Measurements from ENCODE around the gene PSMD7. TPM values are rescaled to one million over a fixed set of nuclear protein-coding genes. Genes with fewer than 3 reads are reported as not detected.
"Not testable (repeated sequence)": the region's sequence is repeated elsewhere in the genome, so short reads cannot be mapped to it uniquely, and the experiment has no call there.

The PSMD7 gene
- total and polyA plus RNA-seq, 10 of the 15 experiments (the other 5 are each of a cell fraction or from before 2014, with no cell fraction given), result 64.3 to 199 (median 100) TPM

DNA sequence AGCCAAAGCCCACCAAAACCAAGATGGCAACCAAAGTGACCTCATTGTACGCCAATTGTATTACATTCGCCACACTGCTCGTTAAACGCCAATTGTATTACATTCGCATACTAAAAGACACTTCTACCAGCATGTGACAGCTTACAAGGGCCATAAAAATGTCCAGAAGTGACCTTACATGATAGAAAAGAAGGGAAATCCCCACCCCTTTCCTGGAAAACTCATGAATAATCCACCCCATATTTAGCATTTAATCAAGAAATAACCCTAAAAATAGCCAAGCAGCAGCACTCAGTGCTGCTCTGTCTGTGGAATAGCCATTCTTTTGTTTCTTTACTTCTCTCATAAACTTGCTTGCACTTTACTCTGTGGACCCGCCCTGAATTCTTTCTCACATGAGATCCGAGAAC, 25.7 kb downstream of the PSMD7 start (continued):
- no peak for TF ChIP-seq KLF5 (IDR thresholded peaks at IDR 0.05; ENCODE audit: partially characterized antibody)

DNA sequence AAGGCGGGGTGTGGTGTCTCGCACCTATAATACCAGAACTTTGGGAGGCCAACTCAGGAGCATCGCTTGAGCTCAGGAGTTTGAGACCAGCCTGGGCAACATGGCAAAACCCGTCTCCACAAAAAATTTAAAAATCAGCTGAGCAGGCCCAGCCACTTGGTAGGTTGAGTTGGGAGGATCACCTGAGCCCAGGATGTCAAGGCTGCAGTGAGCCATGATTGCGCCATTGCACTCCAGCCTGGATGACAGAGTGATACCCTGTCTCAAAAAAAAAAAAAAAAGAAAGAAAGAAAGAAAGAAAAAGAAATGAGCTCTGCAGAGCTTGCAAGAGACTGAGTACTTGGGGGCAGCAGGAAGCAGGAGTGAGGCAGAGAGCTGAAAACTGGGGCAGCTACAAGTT, 28.2 kb downstream of the PSMD7 start:
- BruUV-seq (replicated peaks); in situ Hi-C loops (cut with MboI); SMC1A ChIA-PET (ENCODE audit: uncharacterized antibody, unreplicated experiment); H2AFZ ChIP-seq (ENCODE audit: control insufficient read depth, low read depth, low read length); H3K4me3 ChIP-seq; intact Hi-C loops (cut with micrococcal nuclease; ENCODE audit: unreplicated experiment); H3K9ac ChIP-seq (ENCODE audit: control insufficient read depth, insufficient read depth, low read length); FAIRE-seq; ATAC-seq; H4K20me1 ChIP-seq (ENCODE audit: control insufficient read depth, insufficient read depth); H3K27ac ChIP-seq (ENCODE audit: control insufficient read depth, insufficient read depth); H3K79me2 ChIP-seq (ENCODE audit: control insufficient read depth, insufficient read depth, low read length); DNase-seq (ENCODE audit: low read depth, low spot score); H3K9me3 ChIP-seq (replicated peaks; ENCODE audit: control insufficient read depth, insufficient read depth, low read length); H3K4me1 ChIP-seq (ENCODE audit: control insufficient read depth, insufficient read depth, low read length); POLR2A ChIA-PET; H3K36me3 ChIP-seq (ENCODE audit: control insufficient read depth in 2 of 2, insufficient read depth in 2 of 2, low read length in 1 of 2); RAD21 ChIA-PET (ENCODE audit: unreplicated experiment); H3K4me2 ChIP-seq (ENCODE audit: control insufficient read depth, insufficient read depth); H3K27me3 ChIP-seq (replicated peaks in 1 of 2; ENCODE audit: control insufficient read depth in 2 of 2, insufficient read depth in 2 of 2, low read length in 1 of 2); CTCF ChIA-PET: not testable (repeated sequence)
- WGBS (ENCODE audit: insufficient coverage, insufficient replicate concordance, low lambda C conversion rate, missing lambda C conversion rate), result 94% methylated on average over 4 of the region's 5 CpGs

DNA sequence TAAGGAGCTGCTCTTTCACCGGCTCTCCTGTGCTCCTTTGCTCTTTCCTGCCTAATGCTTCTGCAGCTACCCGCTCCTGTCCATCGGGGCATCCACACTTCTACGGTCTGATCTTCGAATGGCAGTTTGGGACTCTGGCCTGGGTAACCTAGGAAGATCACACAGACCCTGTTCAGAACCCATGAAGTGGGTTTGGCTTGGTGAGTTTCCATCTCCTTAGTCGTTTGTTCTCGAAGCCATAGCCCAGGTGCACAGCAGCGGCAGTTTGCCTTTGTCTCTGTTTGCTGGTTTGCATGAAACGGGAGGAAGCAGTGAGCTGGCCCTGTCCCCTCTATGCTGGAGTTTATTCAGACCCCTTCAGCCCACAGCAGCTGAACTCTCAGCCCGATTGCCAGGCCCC, 29.0 kb downstream of the PSMD7 start:
- Histone ChIP-seq H3K27me3 (replicated peaks in 1 of 2; ENCODE audit: control insufficient read depth in 2 of 2, insufficient read depth in 2 of 2, low read length in 1 of 2) (no peaks in the 10 kb centered on the region), H3K36me3 (ENCODE audit: control insufficient read depth in 2 of 2, insufficient read depth in 2 of 2, low read length in 1 of 2) (peaks cover 0 to 4% of the 10 kb centered on the region in 2 experiments; a peak in 2 of 4 replicates), H3K27ac (ENCODE audit: control insufficient read depth, insufficient read depth) (no peak overlapping the region), H3K9me3 (replicated peaks; ENCODE audit: control insufficient read depth, insufficient read depth, low read length) (no peaks in the 10 kb centered on the region), H3K4me2 (ENCODE audit: control insufficient read depth, insufficient read depth) (no peak overlapping the region), H3K79me2 (ENCODE audit: control insufficient read depth, insufficient read depth, low read length) (no peaks in the 10 kb centered on the region), H3K9ac (ENCODE audit: control insufficient read depth, insufficient read depth, low read length) (no peak overlapping the region), H2AFZ (ENCODE audit: control insufficient read depth, low read depth, low read length) (no peak overlapping the region), H4K20me1 (ENCODE audit: control insufficient read depth, insufficient read depth) (no peaks in the 10 kb centered on the region), H3K4me3 (no peak overlapping the region), H3K4me1 (ENCODE audit: control insufficient read depth, insufficient read depth, low read length) (no peaks in the 10 kb centered on the region)
- DNase-seq (ENCODE audit: low read depth, low spot score) (no peak), ATAC-seq (no peak), FAIRE-seq (no peak)
- BruUV-seq (replicated peaks), result TSS peak; percentile 53
- ChIA-PET RAD21 (ENCODE audit: unreplicated experiment) (no interaction called here), SMC1A (ENCODE audit: uncharacterized antibody, unreplicated experiment) (no interaction called here), CTCF (no interaction called here), POLR2A (no interaction called here)
- intact Hi-C loops (cut with micrococcal nuclease; ENCODE audit: unreplicated experiment), result no loop called here
- in situ Hi-C loops (cut with MboI), result no loop called here
- WGBS (ENCODE audit: insufficient coverage, insufficient replicate concordance, low lambda C conversion rate, missing lambda C conversion rate), result 90% methylated on average over 10 of the region's 10 CpGs
- TF ChIP-seq RAD21 (IDR thresholded peaks at IDR 0.05; ENCODE audit: insufficient read depth, low read depth, low read length), result no peak
- TF ChIP-seq RCOR1 (conservative IDR thresholded peaks at IDR 0.05; ENCODE audit: low read depth, low read length), result no peak
- TF ChIP-seq POLR2A (IDR thresholded peaks at IDR 0.05; ENCODE audit: low read depth, low read length), result no peak
- TF ChIP-seq USF2 (IDR thresholded peaks at IDR 0.05; ENCODE audit: borderline replicate concordance, low read depth, low read length), result no peak
- TF ChIP-seq ZSCAN29 (IDR thresholded peaks at IDR 0.05), result no peak
- TF ChIP-seq E4F1 (IDR thresholded peaks at IDR 0.05; ENCODE audit: borderline replicate concordance, partially characterized antibody), result no peak

DNA sequence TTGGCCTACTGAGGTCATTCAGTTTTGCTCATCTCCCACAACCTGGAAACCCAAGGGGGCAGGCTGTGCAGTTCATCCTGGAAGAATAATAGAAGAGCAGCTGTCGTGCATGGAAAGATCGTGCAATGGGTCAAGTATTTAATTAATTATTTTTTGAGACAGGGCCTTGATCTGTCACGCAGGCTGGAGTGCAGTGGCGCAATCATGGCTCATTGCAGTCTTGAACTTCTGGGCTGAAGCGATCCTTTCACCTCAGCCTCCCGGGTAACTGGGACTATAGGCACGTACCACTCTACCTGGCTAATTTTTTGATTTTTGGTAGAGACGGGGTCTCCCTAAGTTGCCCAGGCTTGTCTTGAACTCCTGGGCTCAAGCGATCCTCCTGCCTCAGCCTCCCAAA, 31.7 kb downstream of the PSMD7 start:
- H3K9me3 ChIP-seq (replicated peaks; ENCODE audit: control insufficient read depth, insufficient read depth, low read length); H3K79me2 ChIP-seq (ENCODE audit: control insufficient read depth, insufficient read depth, low read length); H3K36me3 ChIP-seq (ENCODE audit: control insufficient read depth in 2 of 2, insufficient read depth in 2 of 2, low read length in 1 of 2); SMC1A ChIA-PET (ENCODE audit: uncharacterized antibody, unreplicated experiment); H4K20me1 ChIP-seq (ENCODE audit: control insufficient read depth, insufficient read depth); H3K4me3 ChIP-seq; CTCF ChIA-PET; H3K4me2 ChIP-seq (ENCODE audit: control insufficient read depth, insufficient read depth); FAIRE-seq; H2AFZ ChIP-seq (ENCODE audit: control insufficient read depth, low read depth, low read length); POLR2A ChIA-PET; intact Hi-C loops (cut with micrococcal nuclease; ENCODE audit: unreplicated experiment); DNase-seq (ENCODE audit: low read depth, low spot score); ATAC-seq; H3K9ac ChIP-seq (ENCODE audit: control insufficient read depth, insufficient read depth, low read length); H3K27me3 ChIP-seq (replicated peaks in 1 of 2; ENCODE audit: control insufficient read depth in 2 of 2, insufficient read depth in 2 of 2, low read length in 1 of 2); RAD21 ChIA-PET (ENCODE audit: unreplicated experiment); in situ Hi-C loops (cut with MboI); H3K4me1 ChIP-seq (ENCODE audit: control insufficient read depth, insufficient read depth, low read length); H3K27ac ChIP-seq (ENCODE audit: control insufficient read depth, insufficient read depth): not testable (repeated sequence)
- BruUV-seq (replicated peaks), result TSS peak; percentile 44
- 95% methylated on average over 9 of the region's 9 CpGs for WGBS (ENCODE audit: insufficient coverage, insufficient replicate concordance, low lambda C conversion rate, missing lambda C conversion rate)
